Immature natural killer cell (primary cell): ENCODE data around the gene LSM5. TPM values are rescaled to one million over a fixed set of nuclear protein-coding genes. Genes with fewer than 3 reads are reported as not detected.

Source experiments
- DNase-seq, 3 donors: peaks; one replicate each; pipeline ENCODE4 v3.0.0; 2022; ENCODE audit warnings: mixed read lengths in 1 of 3
- H3K27ac Mint-ChIP-seq, 6 donors: one replicate each; pipeline ENCODE4 v1.8.0; 2020; ENCODE audit warnings: mixed read lengths in 6 of 6, mild to moderate bottlenecking in 5 of 6, inconsistent platforms in 4 of 6, moderate library complexity in 3 of 6
- H3K27me3 Mint-ChIP-seq, 3 donors: one replicate each; pipeline ENCODE4 v1.8.0; 2020 to 2021; ENCODE audit warnings: low read depth in 3 of 3, mild to moderate bottlenecking in 3 of 3, mixed read lengths in 3 of 3, moderate library complexity in 3 of 3, inconsistent platforms in 1 of 3
- H3K36me3 Mint-ChIP-seq, 3 donors: one replicate each; pipeline ENCODE4 v1.8.0; 2020; ENCODE audit warnings: mixed read lengths in 3 of 3, inconsistent platforms in 2 of 3, mild to moderate bottlenecking in 2 of 3
- H3K4me1 Mint-ChIP-seq, 2 donors: one replicate each; pipeline ENCODE4 v1.8.0; 2020; ENCODE audit warnings: inconsistent platforms in 2 of 2, mild to moderate bottlenecking in 2 of 2, mixed read lengths in 2 of 2, moderate library complexity in 1 of 2
- H3K4me3 Mint-ChIP-seq, 5 donors: one replicate each; pipeline ENCODE4 v1.8.0; 2020; ENCODE audit warnings: mild to moderate bottlenecking in 5 of 5, mixed read lengths in 5 of 5, inconsistent platforms in 3 of 5, moderate library complexity in 3 of 5
- H3K9me3 Mint-ChIP-seq, 6 donors: one replicate each; pipeline ENCODE4 v1.8.0; 2020; ENCODE audit warnings: mild to moderate bottlenecking in 6 of 6, mixed read lengths in 6 of 6, inconsistent platforms in 4 of 6, moderate library complexity in 3 of 6
- polyA plus RNA-seq, 3 donors: library from polyadenylated mRNA; unstranded; fragments of 300-500 nt; fragmentation: Illumina TruSeq; gene quantifications; one replicate each; pipeline ENCODE4 v1.2.3, GENCODE V29; 2021

Gene LSM5
- 10 to 100 TPM; 79.3 to 87.8 (median 80.6) TPM for polyA plus RNA-seq

- Mint-ChIP-seq H3K27me3 (peaks cover under 1 to 8% (median 2%) of the 10 kb centered on the region in 3 donors), H3K36me3 (peaks cover 5 to 13% (median 9%) of the 10 kb centered on the region in 3 donors), H3K4me3 (peak within 1 kb of the TSS; percentile 89 to 98 (median 93)), H3K9me3 (no peaks in the 10 kb centered on the region), H3K4me1 (peaks cover 26 to 36% of the 10 kb centered on the region in 2 donors), H3K27ac (peak within 1 kb of the TSS; percentile 91 to 98 (median 96))
- DNase-seq: peak; percentile 86 to 89 (median 89)
Measured at GRCh38 chr7:32490127-32490796, at the start of gene LSM5. TSS of gene LSM5 (minus strand) at chr7:32490380. CDS start at chr7:32490365, 15 bp downstream.

GRCh38 chr7:32539366-32539765 lies 49.2 kb upstream of the LSM5 start:
- H3K4me3 Mint-ChIP-seq: no peak overlapping the region
- peaks cover 0 to 1% (median 0%) of the 10 kb centered on the region in 3 donors for H3K27me3 Mint-ChIP-seq
- no peaks in the 10 kb centered on the region for H3K36me3 Mint-ChIP-seq
- DNase-seq: no peak
- H3K27ac Mint-ChIP-seq: peak overlapping the region in 3 of 6 donors; percentile 22 to 55 (median 24)
- no peaks in the 10 kb centered on the region for H3K9me3 Mint-ChIP-seq
- peaks cover 45 to 66% of the 10 kb centered on the region in 2 donors for H3K4me1 Mint-ChIP-seq

- H3K27ac Mint-ChIP-seq: peak overlapping the region in 1 of 6 donors; percentile 40
- no peaks in the 10 kb centered on the region for H3K9me3 Mint-ChIP-seq
- DNase-seq: no peak
- peaks cover 49 to 68% of the 10 kb centered on the region in 2 donors for H3K4me1 Mint-ChIP-seq
- no peak overlapping the region for H3K4me3 Mint-ChIP-seq
- peaks cover 0 to 1% (median 0%) of the 10 kb centered on the region in 3 donors for H3K27me3 Mint-ChIP-seq
- no peaks in the 10 kb centered on the region for H3K36me3 Mint-ChIP-seq
Measured at GRCh38 chr7:32537760-32538159, 47.6 kb upstream of the LSM5 start.

- no peaks in the 10 kb centered on the region for H3K36me3 Mint-ChIP-seq
- no peaks in the 10 kb centered on the region for H3K9me3 Mint-ChIP-seq
- H3K4me3 Mint-ChIP-seq: no peak overlapping the region
- peak overlapping the region in 1 of 6 donors; percentile 64 for H3K27ac Mint-ChIP-seq
- peaks cover 0 to 1% (median 0%) of the 10 kb centered on the region in 3 donors for H3K27me3 Mint-ChIP-seq
- no peak for DNase-seq
- peaks cover 60 to 77% of the 10 kb centered on the region in 2 donors for H3K4me1 Mint-ChIP-seq
Measured at GRCh38 chr7:32536585-32536984, 46.4 kb upstream of the LSM5 start.

GRCh38 chr7:32536016-32536415 lies 45.8 kb upstream of the LSM5 start:
- no peaks in the 10 kb centered on the region for H3K9me3 Mint-ChIP-seq
- H3K27ac Mint-ChIP-seq: no peak overlapping the region
- H3K36me3 Mint-ChIP-seq: no peaks in the 10 kb centered on the region
- no peak for DNase-seq
- H3K4me3 Mint-ChIP-seq: no peak overlapping the region
- H3K4me1 Mint-ChIP-seq: peaks cover 60 to 81% of the 10 kb centered on the region in 2 donors
- peaks cover 0 to 1% (median 0%) of the 10 kb centered on the region in 3 donors for H3K27me3 Mint-ChIP-seq

GRCh38 chr7:32535162-32535702 lies 45.1 kb upstream of the LSM5 start:
- H3K9me3 Mint-ChIP-seq: no peaks in the 10 kb centered on the region
- H3K4me1 Mint-ChIP-seq: peaks cover 57 to 77% of the 10 kb centered on the region in 2 donors
- DNase-seq: no peak
- H3K27me3 Mint-ChIP-seq: peaks cover 0 to 1% (median 0%) of the 10 kb centered on the region in 3 donors
- H3K27ac Mint-ChIP-seq: peak overlapping the region in 3 of 6 donors; percentile 23 to 48 (median 30)
- no peaks in the 10 kb centered on the region for H3K36me3 Mint-ChIP-seq
- no peak overlapping the region for H3K4me3 Mint-ChIP-seq

- H3K27ac Mint-ChIP-seq: peak overlapping the region; percentile 55 to 89 (median 78)
- H3K36me3 Mint-ChIP-seq: no peaks in the 10 kb centered on the region
- H3K27me3 Mint-ChIP-seq: no peaks in the 10 kb centered on the region
- peaks cover 51 to 75% of the 10 kb centered on the region in 2 donors for H3K4me1 Mint-ChIP-seq
- H3K4me3 Mint-ChIP-seq: peak overlapping the region in 4 of 5 donors; percentile 3 to 61 (median 34)
- peak; percentile 5 to 37 (median 11) for DNase-seq
- H3K9me3 Mint-ChIP-seq: no peaks in the 10 kb centered on the region
Measured at GRCh38 chr7:32533276-32534029, 43.3 kb upstream of the LSM5 start.

- Mint-ChIP-seq H3K4me1 (peaks cover 57 to 77% of the 10 kb centered on the region in 2 donors), H3K27me3 (no peaks in the 10 kb centered on the region), H3K27ac (peak overlapping the region in 1 of 6 donors; percentile 81), H3K36me3 (no peaks in the 10 kb centered on the region), H3K4me3 (no peak overlapping the region), H3K9me3 (no peaks in the 10 kb centered on the region)
- no peak for DNase-seq
Measured at GRCh38 chr7:32532716-32533115, 42.5 kb upstream of the LSM5 start.

- no peaks in the 10 kb centered on the region for H3K36me3 Mint-ChIP-seq
- no peaks in the 10 kb centered on the region for H3K27me3 Mint-ChIP-seq
- H3K27ac Mint-ChIP-seq: peak overlapping the region in 2 of 6 donors; percentile 44 to 53
- peaks cover 56 to 79% of the 10 kb centered on the region in 2 donors for H3K4me1 Mint-ChIP-seq
- H3K4me3 Mint-ChIP-seq: no peak overlapping the region
- no peaks in the 10 kb centered on the region for H3K9me3 Mint-ChIP-seq
- no peak for DNase-seq
Measured at GRCh38 chr7:32532086-32532485, 41.9 kb upstream of the LSM5 start.

- Mint-ChIP-seq H3K4me1 (peaks cover 55 to 81% of the 10 kb centered on the region in 2 donors), H3K9me3 (no peaks in the 10 kb centered on the region), H3K36me3 (no peaks in the 10 kb centered on the region), H3K4me3 (no peak overlapping the region), H3K27ac (peak overlapping the region in 1 of 6 donors; percentile 44), H3K27me3 (peaks cover 0 to 1% (median 0%) of the 10 kb centered on the region in 3 donors)
- no peak for DNase-seq
Measured at GRCh38 chr7:32531402-32531801, 41.2 kb upstream of the LSM5 start.

- Mint-ChIP-seq H3K4me3 (no peak overlapping the region), H3K4me1 (peaks cover 37 to 78% of the 10 kb centered on the region in 2 donors), H3K9me3 (no peaks in the 10 kb centered on the region), H3K27me3 (peaks cover 0 to 3% (median 3%) of the 10 kb centered on the region in 3 donors), H3K27ac (no peak overlapping the region), H3K36me3 (peaks cover 0 to 7% (median 7%) of the 10 kb centered on the region in 3 donors)
- DNase-seq: no peak
Measured at GRCh38 chr7:32525839-32526238, 35.7 kb upstream of the LSM5 start.

- peaks cover 0 to 12% (median 3%) of the 10 kb centered on the region in 6 donors for H3K9me3 Mint-ChIP-seq
- H3K27me3 Mint-ChIP-seq: peaks cover 0 to 4% (median 3%) of the 10 kb centered on the region in 3 donors
- no peak overlapping the region for H3K27ac Mint-ChIP-seq
- H3K4me3 Mint-ChIP-seq: no peak overlapping the region
- peaks cover 7 to 13% (median 12%) of the 10 kb centered on the region in 3 donors for H3K36me3 Mint-ChIP-seq
- no peak for DNase-seq
- peaks cover 47 to 86% of the 10 kb centered on the region in 2 donors for H3K4me1 Mint-ChIP-seq
Measured at GRCh38 chr7:32524631-32525030, 34.5 kb upstream of the LSM5 start.

- Mint-ChIP-seq H3K4me1 (peaks cover 39 to 73% of the 10 kb centered on the region in 2 donors), H3K36me3 (peaks cover 7 to 14% (median 12%) of the 10 kb centered on the region in 3 donors), H3K27ac (peak overlapping the region in 3 of 6 donors; percentile 36 to 59 (median 45)), H3K27me3 (peaks cover 0 to 5% (median 3%) of the 10 kb centered on the region in 3 donors), H3K9me3 (peaks cover 0 to 14% (median 3%) of the 10 kb centered on the region in 6 donors), H3K4me3 (no peak overlapping the region)
- DNase-seq: no peak
Measured at GRCh38 chr7:32522746-32523530, 32.8 kb upstream of the LSM5 start.
